Epithelial cell of esophagus (primary cell): ENCODE measurements around the gene INPP4A.

ENCODE experiments used
- DNase-seq: peaks from one replicate; pipeline ENCODE4 v3.0.0; 2010; ENCODE audit warnings: low read depth
- H3K4me3 ChIP-seq: 2 replicates; pipeline ENCODE4 v1.5.1; 2011; ENCODE audit warnings: mild to moderate bottlenecking, low read length, control low read depth
- CTCF ChIP-seq: IDR thresholded peaks from 2 replicates; pipeline ENCODE4 v1.5.1; 2011; ENCODE audit warnings: low read depth, mild to moderate bottlenecking, low read length, control low read depth, inconsistent platforms; ENCODE audit not compliant: insufficient read depth; ENCODE audit errors: missing control alignments

Gene INPP4A

GRCh38 chr2:98617149-98617548, 172.5 kb downstream of the INPP4A start:
- TF ChIP-seq CTCF: no peak
- no peak for DNase-seq

GRCh38 chr2:98623657-98624056, 179.0 kb downstream of the INPP4A start:
- no peak for DNase-seq
- H3K4me3 ChIP-seq: no peak overlapping the region
- TF ChIP-seq CTCF: no peak

More at GRCh38 chr2:98617149-98617548, 172.5 kb downstream of the INPP4A start:
- no peak overlapping the region for H3K4me3 ChIP-seq

- no peak for DNase-seq
- no peak for TF ChIP-seq CTCF
- H3K4me3 ChIP-seq: no peak overlapping the region
These were observed 187.7 kb downstream of the INPP4A start for GRCh38 chr2:98632351-98632750.

- DNase-seq: peak; percentile 14
- TF ChIP-seq CTCF: peak; percentile 35
These were observed 189.9 kb downstream of the INPP4A start for GRCh38 chr2:98634406-98635092.

GRCh38 chr2:98637401-98638147, 192.9 kb downstream of the INPP4A start:
- TF ChIP-seq CTCF: no peak
- DNase-seq: no peak
- H3K4me3 ChIP-seq: no peak overlapping the region

More at GRCh38 chr2:98634406-98635092, 189.9 kb downstream of the INPP4A start:
- no peak overlapping the region for H3K4me3 ChIP-seq

GRCh38 chr2:98643496-98644100, 198.9 kb downstream of the INPP4A start:
- TF ChIP-seq CTCF: no peak
- no peak for DNase-seq
- H3K4me3 ChIP-seq: no peak overlapping the region
